Measurements from ENCODE around the gene TEAD1. TPM values are rescaled to one million over a fixed set of nuclear protein-coding genes. Genes with fewer than 3 reads are reported as not detected.
A peak's percentile ranks its signal among the peaks of the same experiment; 100 is the strongest.

The TEAD1 gene
- total RNA-seq, 2 donors from 2014 or later, result 32.7 to 56.7 TPM

DNA sequence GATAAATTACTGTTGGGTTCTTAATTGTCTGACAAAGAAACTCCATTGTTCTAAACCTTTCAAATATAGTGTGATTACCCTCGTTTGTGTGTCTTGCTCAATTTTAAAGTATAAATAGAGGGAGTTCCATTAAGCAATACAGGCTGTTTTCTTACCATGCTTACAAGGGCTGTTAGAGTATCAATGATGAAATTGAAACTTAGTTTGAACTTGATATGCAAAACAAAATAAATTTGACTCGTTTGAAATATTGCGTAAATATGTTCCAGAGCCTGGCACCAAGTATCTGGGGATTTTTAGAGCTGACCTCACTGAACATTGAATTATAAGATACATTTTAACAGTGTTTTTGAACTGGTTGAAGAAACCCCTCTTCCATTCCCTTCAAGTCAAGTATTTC is 31.7 kb downstream of the TEAD1 start:
- no peak overlapping the region for H3K4me3 ChIP-seq
- H3K9me3 ChIP-seq, result no peaks in the 10 kb centered on the region
- H3K4me1 ChIP-seq, result no peaks in the 10 kb centered on the region
- no peaks in the 10 kb centered on the region for H3K36me3 ChIP-seq
- no peak overlapping the region for H3K9ac ChIP-seq (ENCODE audit: low read depth in 2 of 2, low read length in 2 of 2)
- no peak overlapping the region for H3K27ac ChIP-seq
- H3K27me3 ChIP-seq, result no peaks in the 10 kb centered on the region
- intact Hi-C loops (cut with DNase I), result no loop called here
- DNase-seq, result no peak
- TF ChIP-seq, protein P1, sequence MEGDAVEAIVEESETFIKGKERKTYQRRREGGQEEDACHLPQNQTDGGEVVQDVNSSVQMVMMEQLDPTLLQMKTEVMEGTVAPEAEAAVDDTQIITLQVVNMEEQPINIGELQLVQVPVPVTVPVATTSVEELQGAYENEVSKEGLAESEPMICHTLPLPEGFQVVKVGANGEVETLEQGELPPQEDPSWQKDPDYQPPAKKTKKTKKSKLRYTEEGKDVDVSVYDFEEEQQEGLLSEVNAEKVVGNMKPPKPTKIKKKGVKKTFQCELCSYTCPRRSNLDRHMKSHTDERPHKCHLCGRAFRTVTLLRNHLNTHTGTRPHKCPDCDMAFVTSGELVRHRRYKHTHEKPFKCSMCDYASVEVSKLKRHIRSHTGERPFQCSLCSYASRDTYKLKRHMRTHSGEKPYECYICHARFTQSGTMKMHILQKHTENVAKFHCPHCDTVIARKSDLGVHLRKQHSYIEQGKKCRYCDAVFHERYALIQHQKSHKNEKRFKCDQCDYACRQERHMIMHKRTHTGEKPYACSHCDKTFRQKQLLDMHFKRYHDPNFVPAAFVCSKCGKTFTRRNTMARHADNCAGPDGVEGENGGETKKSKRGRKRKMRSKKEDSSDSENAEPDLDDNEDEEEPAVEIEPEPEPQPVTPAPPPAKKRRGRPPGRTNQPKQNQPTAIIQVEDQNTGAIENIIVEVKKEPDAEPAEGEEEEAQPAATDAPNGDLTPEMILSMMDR (IDR thresholded peaks at IDR 0.05), result no peak

DNA sequence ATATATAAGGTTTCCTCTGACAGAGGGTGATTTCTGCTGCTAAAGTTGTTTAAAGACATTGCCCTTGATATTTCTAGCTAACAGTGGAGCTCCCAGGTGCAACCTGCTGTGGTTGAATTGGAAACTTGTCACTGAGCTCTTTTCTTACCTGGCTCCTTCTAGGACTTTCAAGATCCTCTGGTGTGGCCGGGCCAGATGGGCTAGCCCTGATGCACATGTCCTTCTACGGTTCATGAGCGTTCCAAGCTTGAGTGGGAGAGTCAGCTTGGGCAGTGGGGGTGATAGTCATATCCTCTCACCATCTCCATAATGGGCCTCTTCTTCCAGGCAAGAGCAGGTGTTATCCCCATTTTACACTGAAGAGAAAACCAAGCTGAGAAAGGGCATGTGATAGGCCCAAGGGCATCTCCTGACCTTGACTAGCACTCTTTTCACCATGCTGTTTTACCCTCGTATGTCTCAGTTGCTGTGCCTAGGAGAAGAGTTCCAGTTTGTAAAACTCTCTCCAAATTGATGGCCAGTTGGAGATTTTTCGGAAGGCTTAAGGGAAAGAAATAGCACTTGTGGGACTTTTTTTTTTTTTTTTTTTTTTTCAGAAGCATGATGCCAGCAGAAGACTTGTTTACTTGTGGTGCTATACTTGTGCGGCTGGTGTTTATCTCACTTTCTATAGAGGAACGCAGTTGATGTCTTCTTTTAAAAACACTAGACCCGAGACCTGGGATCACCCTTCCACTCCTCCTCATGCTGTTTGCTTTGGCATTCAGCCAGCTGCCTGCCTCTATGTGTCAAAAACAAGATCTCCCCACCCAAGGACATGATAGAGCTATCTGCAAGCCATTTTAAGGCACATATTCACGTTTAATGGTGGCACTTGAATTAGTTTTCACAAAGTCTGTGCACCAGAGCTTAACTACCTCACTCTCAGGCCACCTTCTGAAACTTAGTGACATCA is 32.6 kb downstream of the TEAD1 start:
- intact Hi-C loops (cut with DNase I), result no loop called here
- H3K9ac ChIP-seq (ENCODE audit: low read depth in 2 of 2, low read length in 2 of 2), result peak overlapping the region in 1 of 2 donors; percentile 21
- H3K27me3 ChIP-seq, result no peaks in the 10 kb centered on the region
- no peaks in the 10 kb centered on the region for H3K36me3 ChIP-seq
- DNase-seq, result peak; percentile 67
- no peak overlapping the region for H3K27ac ChIP-seq
- no peak overlapping the region for H3K4me3 ChIP-seq
- TF ChIP-seq, protein P1 (IDR thresholded peaks at IDR 0.05), result no peak
- no peaks in the 10 kb centered on the region for H3K4me1 ChIP-seq
- H3K9me3 ChIP-seq, result no peaks in the 10 kb centered on the region

DNA sequence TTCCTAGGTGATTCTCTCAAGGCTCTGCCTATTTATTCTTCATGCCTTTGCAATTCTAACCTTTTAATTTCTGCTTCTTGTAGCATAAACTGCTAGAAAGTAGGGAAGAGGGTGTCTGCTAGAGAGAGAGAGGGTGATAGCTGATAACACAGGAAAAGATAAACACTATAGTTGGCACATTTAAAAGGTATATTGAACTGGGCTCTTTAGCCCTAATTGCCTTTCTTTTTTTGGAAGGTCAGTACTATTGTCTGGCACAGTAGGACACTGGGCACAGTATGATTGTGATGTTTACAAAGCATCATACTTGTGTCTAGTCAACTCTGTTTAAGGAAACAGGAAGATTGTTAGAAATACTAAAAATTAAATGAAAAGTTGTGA is 33.3 kb downstream of the TEAD1 start:
- no peaks in the 10 kb centered on the region for H3K36me3 ChIP-seq
- H3K27me3 ChIP-seq, result no peaks in the 10 kb centered on the region
- no peaks in the 10 kb centered on the region for H3K4me1 ChIP-seq
- H3K9ac ChIP-seq (ENCODE audit: low read depth in 2 of 2, low read length in 2 of 2), result peak overlapping the region in 1 of 2 donors; percentile 21
- H3K9me3 ChIP-seq, result no peaks in the 10 kb centered on the region
- DNase-seq, result no peak
- TF ChIP-seq, protein P1 (IDR thresholded peaks at IDR 0.05), result no peak
- no peak overlapping the region for H3K27ac ChIP-seq
- no peak overlapping the region for H3K4me3 ChIP-seq
- intact Hi-C loops (cut with DNase I), result no loop called here

DNA sequence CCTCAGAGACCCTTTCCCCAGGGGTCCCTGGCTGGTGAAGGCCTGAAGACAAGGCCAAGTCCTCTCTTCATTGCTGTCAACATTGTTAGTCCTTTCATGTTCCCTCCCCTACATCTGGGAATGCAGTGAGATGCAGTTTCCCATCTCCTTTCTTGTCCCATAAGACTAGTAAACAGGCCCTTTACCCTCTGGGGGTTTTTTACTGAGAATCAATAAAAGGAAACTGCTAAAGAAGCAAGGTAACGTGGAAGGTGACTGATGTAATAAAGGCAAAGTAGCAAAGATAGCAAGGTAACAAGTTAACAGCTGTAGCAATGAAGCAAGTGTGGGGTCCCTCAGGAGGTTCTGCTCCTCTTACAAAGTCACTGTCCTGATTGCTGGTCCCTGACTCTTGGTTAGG is 37.3 kb downstream of the TEAD1 start:
- Histone ChIP-seq H3K36me3 (no peaks in the 10 kb centered on the region), H3K27ac (no peak overlapping the region), H3K27me3 (no peaks in the 10 kb centered on the region), H3K4me3 (no peak overlapping the region), H3K4me1 (no peaks in the 10 kb centered on the region), H3K9me3 (no peaks in the 10 kb centered on the region), H3K9ac (ENCODE audit: low read depth in 2 of 2, low read length in 2 of 2) (no peak overlapping the region)
- intact Hi-C loops (cut with DNase I), result no loop called here
- TF ChIP-seq, protein P1 (IDR thresholded peaks at IDR 0.05), result no peak
- DNase-seq, result no peak

DNA sequence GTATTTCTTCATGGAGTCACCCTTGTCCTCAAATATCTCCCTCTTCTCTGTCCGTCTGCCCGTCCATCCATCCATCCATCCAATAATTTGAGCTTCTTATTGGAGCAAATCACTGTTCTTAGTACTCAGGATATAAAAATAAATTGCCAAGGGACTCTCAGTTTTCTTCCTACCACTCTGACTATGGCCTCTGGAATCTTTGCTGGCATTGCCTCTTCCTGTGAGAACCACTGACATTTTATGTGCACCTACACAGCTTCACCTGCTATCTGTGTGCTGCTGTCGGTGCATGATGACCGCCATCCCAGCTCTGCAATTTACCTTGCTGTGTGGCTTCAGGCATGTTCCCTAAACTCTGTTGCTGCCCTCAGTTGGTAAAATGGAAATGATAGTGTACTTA is 37.9 kb downstream of the TEAD1 start:
- Histone ChIP-seq H3K4me1 (no peaks in the 10 kb centered on the region), H3K9ac (ENCODE audit: low read depth in 2 of 2, low read length in 2 of 2) (no peak overlapping the region), H3K9me3 (no peaks in the 10 kb centered on the region), H3K27me3 (no peaks in the 10 kb centered on the region), H3K4me3 (no peak overlapping the region), H3K36me3 (no peaks in the 10 kb centered on the region), H3K27ac (no peak overlapping the region)
- DNase-seq, result no peak
- intact Hi-C loops (cut with DNase I), result no loop called here
- TF ChIP-seq, protein P1 (IDR thresholded peaks at IDR 0.05), result no peak

Data from colonic mucosa (tissue), 4 donors.